Fibroblast of villous mesenchyme (primary cell): ENCODE measurements around the gene VSX2. TPM values are rescaled to one million over a fixed set of nuclear protein-coding genes. Genes with fewer than 3 reads are reported as not detected.

Experiments used
- DNase-seq: peaks from one replicate; pipeline ENCODE4 v3.0.0-alpha.2; 2010; ENCODE audit warnings: low read depth
- H3K4me3 ChIP-seq: 2 replicates; pipeline ENCODE4 v1.5.1; 2011; ENCODE audit warnings: low read depth, mild to moderate bottlenecking, low read length
- CTCF ChIP-seq: IDR thresholded peaks from 2 replicates; pipeline ENCODE4 v1.5.1; 2012; ENCODE audit warnings: low read depth, mild to moderate bottlenecking, low read length; ENCODE audit not compliant: insufficient read depth
- total RNA-seq: library from RNA; depleted of rRNA; stranded (reverse); fragments of >200 nt; gene quantifications from 2 replicates; pipeline ENCODE4 v1.2.3, GENCODE V29; 2012

The VSX2 gene
- total RNA-seq, 1 donor, result not detected

- TF ChIP-seq CTCF, result no peak
- H3K4me3 ChIP-seq, result no peak overlapping the region
- DNase-seq, result no peak
Observed at GRCh38 chr14:74296037-74296467, 56.8 kb downstream of the VSX2 start.

- H3K4me3 ChIP-seq, result no peak overlapping the region
- DNase-seq, result no peak
- TF ChIP-seq CTCF, result no peak
Observed at GRCh38 chr14:74297986-74298385, 58.7 kb downstream of the VSX2 start.

GRCh38 chr14:74299061-74299545 lies 59.9 kb downstream of the VSX2 start:
- H3K4me3 ChIP-seq, result no peak overlapping the region
- no peak for TF ChIP-seq CTCF
- DNase-seq, result peak; percentile 24

- TF ChIP-seq CTCF, result no peak
- H3K4me3 ChIP-seq, result peak overlapping the region; percentile 72
- DNase-seq, result no peak
Observed at GRCh38 chr14:74301594-74302151, 62.4 kb downstream of the VSX2 start.

GRCh38 chr14:74302152-74302628 lies 62.9 kb downstream of the VSX2 start:
- H3K4me3 ChIP-seq, result peak overlapping the region; percentile 72
- DNase-seq, result peak; percentile 54
- TF ChIP-seq CTCF, result peak; percentile 53

- peak; percentile 85 for DNase-seq
- peak within 1 kb of the TSS; percentile 72 for H3K4me3 ChIP-seq
- peak; percentile 34 for TF ChIP-seq CTCF
Observed at GRCh38 chr14:74302634-74303569, 63.7 kb downstream of the VSX2 start, which contains the start of gene ABCD4. TSS of gene ABCD4 (minus strand) at chr14:74302934. CDS start at chr14:74302912, 22 bp downstream.
